ENCODE results near the gene CTBP2.

- TF ChIP-seq, protein P1, sequence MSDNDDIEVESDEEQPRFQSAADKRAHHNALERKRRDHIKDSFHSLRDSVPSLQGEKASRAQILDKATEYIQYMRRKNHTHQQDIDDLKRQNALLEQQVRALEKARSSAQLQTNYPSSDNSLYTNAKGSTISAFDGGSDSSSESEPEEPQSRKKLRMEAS (IDR thresholded peaks at IDR 0.05), result no peak
- TF ChIP-seq, protein P2, sequence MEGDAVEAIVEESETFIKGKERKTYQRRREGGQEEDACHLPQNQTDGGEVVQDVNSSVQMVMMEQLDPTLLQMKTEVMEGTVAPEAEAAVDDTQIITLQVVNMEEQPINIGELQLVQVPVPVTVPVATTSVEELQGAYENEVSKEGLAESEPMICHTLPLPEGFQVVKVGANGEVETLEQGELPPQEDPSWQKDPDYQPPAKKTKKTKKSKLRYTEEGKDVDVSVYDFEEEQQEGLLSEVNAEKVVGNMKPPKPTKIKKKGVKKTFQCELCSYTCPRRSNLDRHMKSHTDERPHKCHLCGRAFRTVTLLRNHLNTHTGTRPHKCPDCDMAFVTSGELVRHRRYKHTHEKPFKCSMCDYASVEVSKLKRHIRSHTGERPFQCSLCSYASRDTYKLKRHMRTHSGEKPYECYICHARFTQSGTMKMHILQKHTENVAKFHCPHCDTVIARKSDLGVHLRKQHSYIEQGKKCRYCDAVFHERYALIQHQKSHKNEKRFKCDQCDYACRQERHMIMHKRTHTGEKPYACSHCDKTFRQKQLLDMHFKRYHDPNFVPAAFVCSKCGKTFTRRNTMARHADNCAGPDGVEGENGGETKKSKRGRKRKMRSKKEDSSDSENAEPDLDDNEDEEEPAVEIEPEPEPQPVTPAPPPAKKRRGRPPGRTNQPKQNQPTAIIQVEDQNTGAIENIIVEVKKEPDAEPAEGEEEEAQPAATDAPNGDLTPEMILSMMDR (IDR thresholded peaks at IDR 0.05; ENCODE audit: low read depth, low read length, missing input control), result no peak
- TF ChIP-seq, protein P3, sequence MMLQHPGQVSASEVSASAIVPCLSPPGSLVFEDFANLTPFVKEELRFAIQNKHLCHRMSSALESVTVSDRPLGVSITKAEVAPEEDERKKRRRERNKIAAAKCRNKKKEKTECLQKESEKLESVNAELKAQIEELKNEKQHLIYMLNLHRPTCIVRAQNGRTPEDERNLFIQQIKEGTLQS (IDR thresholded peaks at IDR 0.05), result no peak
- no peak for TF ChIP-seq TAF1 (conservative IDR thresholded peaks at IDR 0.05)
These were observed 139.5 kb downstream of the CTBP2 start for GRCh38 chr10:125020871-125021270.
